Ovary (tissue), 3 donors: ENCODE results near the gene OLIG2.

Source experiments
- CTCF ChIP-seq, 3 donors: fragments of 450-650 bp in 2 of 3; fragments of 200-600 bp in 1 of 3; IDR thresholded peaks; one replicate each; pipeline versions ENCODE4 v1.5.1 to v1.8.0; 2016 to 2022; ENCODE audit warnings: antibody characterized with exemption in 3 of 3, mild to moderate bottlenecking in 1 of 3
- POLR2A ChIP-seq: fragments of 450-650 bp; IDR thresholded peaks from one replicate; pipeline ENCODE4 v1.6.1; 2017; ENCODE audit warnings: antibody characterized with exemption, mild to moderate bottlenecking, moderate library complexity
- donor health status: DM: no; HTN: no; CAD: no.

GRCh38 chr21:33041981-33042380 is 16.2 kb downstream of the OLIG2 start:
- TF ChIP-seq CTCF (IDR thresholded peaks at IDR 0.05) (no peak), POLR2A (no peak)
